Ovary (tissue), 9 donors: ENCODE results near the gene GRB14. TPM values are rescaled to one million over a fixed set of nuclear protein-coding genes. Genes with fewer than 3 reads are reported as not detected.

Source experiments
- DNase-seq, 5 donors: peaks; one replicate each; pipeline ENCODE4 v3.0.0-alpha.2; 2019 to 2020
- H3K27ac ChIP-seq, 2 donors: fragments of 200-600 bp; one replicate each; pipeline versions ENCODE4 v1.5.1 to v1.8.0; 2019 to 2022
- H3K27me3 ChIP-seq: fragments of 200-600 bp; one replicate; pipeline ENCODE4 v1.8.0; 2022
- H3K36me3 ChIP-seq: fragments of 200-600 bp; sonication (generic); one replicate; pipeline ENCODE4 v1.5.1; 2019
- H3K4me1 ChIP-seq: one replicate; pipeline ENCODE4 v1.8.1; 2013; ENCODE audit warnings: mild to moderate bottlenecking, moderate library complexity; ENCODE audit not compliant: insufficient read depth
- H3K4me3 ChIP-seq: fragments of 200-600 bp; sonication (generic); one replicate; pipeline ENCODE4 v1.5.1; 2017
- H3K9me3 ChIP-seq, 2 donors: fragments of 200-600 bp in 1 of 2; sonication (generic) in 1 of 2; one replicate each; pipeline versions ENCODE4 v1.5.1 to v1.8.1; 2013 to 2019; ENCODE audit warnings: mild to moderate bottlenecking in 1 of 2, moderate library complexity in 1 of 2
- CTCF ChIP-seq, 3 donors: fragments of 450-650 bp in 2 of 3; fragments of 200-600 bp in 1 of 3; IDR thresholded peaks; one replicate each; pipeline versions ENCODE4 v1.5.1 to v1.8.0; 2016 to 2022; ENCODE audit warnings: antibody characterized with exemption in 3 of 3, mild to moderate bottlenecking in 1 of 3
- EP300 ChIP-seq: sonication (generic); formaldehyde crosslinking; IDR thresholded peaks from one replicate; pipeline ENCODE4 v1.6.1; 2017; ENCODE audit warnings: antibody characterized with exemption
- POLR2A ChIP-seq: fragments of 450-650 bp; IDR thresholded peaks from one replicate; pipeline ENCODE4 v1.6.1; 2017; ENCODE audit warnings: antibody characterized with exemption, mild to moderate bottlenecking, moderate library complexity
- WGBS, 3 donors: extraction: QIAGEN DNeasy Blood & Tissue Kit in 1 of 3; methylation state at CpG; one replicate each; pipeline versions ENCODE4 v1.1.5 to v1.1.7; 2013 to 2017; 5-methylcytosine and 5-hydroxymethylcytosine counted together
- intact Hi-C, 4 donors: fragments of 100-400 bp; cut with DNase I; formaldehyde crosslinking; loops; one replicate each; pipeline versions ENCODE4 v1.11.0 to v1.15.1; 2022 to 2023
- polyA plus RNA-seq, 2 donors: library from polyadenylated mRNA; stranded (reverse); fragments of 200-250 nt in 1 of 2; fragments of 350-450 nt in 1 of 2; fragmentation: Illumina TruSeq in 1 of 2; extraction: RNeasy Lipid Tissue Mini Kit (QIAGEN cat#74804) in 1 of 2; gene quantifications; one replicate each; pipeline ENCODE4 v1.2.3, GENCODE V29; 2013 to 2014
- total RNA-seq, 7 donors: library from RNA; depleted of rRNA in 2 of 7; stranded (reverse); fragments of >200 nt in 2 of 7; fragmentation: NEBNext Ultra II Directional in 3 of 7; extraction: Animal tissue kit (Norgen Biotek cat#: 25700) in 3 of 7; gene quantifications; one replicate each; pipeline versions ENCODE4 v1.1.0 to v1.2.4, GENCODE V29; 2016 to 2023
- donor health status: DM: no; HTN: no; CAD: no; lungs with moderate emphysema.
- donor health status: DM: no; HTN: no; CAD: no.
- donor health status: Bipolar disorder and iron deficiency.
- donor health status: DM: yes; HTN: yes; CAD: no.
- donor health status: DM: no; HTN: no; CAD: no.
- donor health status: DM: yes; HTN: yes; CAD: no.

The GRB14 gene
- total and polyA plus RNA-seq, 9 donors, result 4.5 to 45.6 (median 11.8) TPM

GRCh38 chr2:164599954-164600589 is 21.2 kb downstream of the GRB14 start:
- TF ChIP-seq EP300, result no peak
- TF ChIP-seq CTCF (IDR thresholded peaks at IDR 0.05), result peak in 1 of 3 donors; percentile 41
- peak in 1 of 5 donors; percentile 35 for DNase-seq
- Histone ChIP-seq H3K27ac (no peak overlapping the region), H3K4me1 (peaks cover 10% of the 10 kb centered on the region), H3K27me3 (no peaks in the 10 kb centered on the region), H3K36me3 (no peaks in the 10 kb centered on the region), H3K4me3 (no peak overlapping the region), H3K9me3 (no peaks in the 10 kb centered on the region)
- WGBS, 3 donors, result 57 to 61% (median 58%) methylated on average over 3 of the region's 3 CpGs
- intact Hi-C loops, result no loop called here

GRCh38 chr2:164597983-164598382 is 23.3 kb downstream of the GRB14 start:
- WGBS, 3 donors, result 67 to 82% (median 81%) methylated on average over 2 of the region's 2 CpGs
- H3K27ac ChIP-seq, result no peak overlapping the region
- no peaks in the 10 kb centered on the region for H3K27me3 ChIP-seq
- H3K4me1 ChIP-seq, result peaks cover 11% of the 10 kb centered on the region
- no peak for DNase-seq
- intact Hi-C loops, result no loop called here
- no peak for TF ChIP-seq CTCF (IDR thresholded peaks at IDR 0.05)
- TF ChIP-seq EP300, result no peak
- TF ChIP-seq POLR2A, result no peak
- no peaks in the 10 kb centered on the region for H3K36me3 ChIP-seq
- no peaks in the 10 kb centered on the region for H3K9me3 ChIP-seq
- no peak overlapping the region for H3K4me3 ChIP-seq

- Histone ChIP-seq H3K9me3 (no peaks in the 10 kb centered on the region), H3K36me3 (no peaks in the 10 kb centered on the region), H3K4me1 (peaks cover 11% of the 10 kb centered on the region), H3K27me3 (no peaks in the 10 kb centered on the region), H3K27ac (no peak overlapping the region), H3K4me3 (no peak overlapping the region)
- DNase-seq, result no peak
- intact Hi-C loops, result no loop called here
- no peak for TF ChIP-seq CTCF (IDR thresholded peaks at IDR 0.05)
- TF ChIP-seq POLR2A, result no peak
- no peak for TF ChIP-seq EP300
- 95 to 98% (median 97%) methylated on average over 1 of the region's 1 CpG for WGBS, 3 donors
Observed at GRCh38 chr2:164595031-164595430, 26.3 kb downstream of the GRB14 start.

GRCh38 chr2:164593959-164594358 is 27.3 kb downstream of the GRB14 start:
- no peak overlapping the region for H3K4me3 ChIP-seq
- H3K27me3 ChIP-seq, result no peaks in the 10 kb centered on the region
- DNase-seq, result no peak
- intact Hi-C loops, result no loop called here
- no peak overlapping the region for H3K27ac ChIP-seq
- peaks cover 11% of the 10 kb centered on the region for H3K4me1 ChIP-seq
- H3K36me3 ChIP-seq, result no peaks in the 10 kb centered on the region
- no peaks in the 10 kb centered on the region for H3K9me3 ChIP-seq
- no peak for TF ChIP-seq EP300
- TF ChIP-seq CTCF (IDR thresholded peaks at IDR 0.05), result no peak
- no peak for TF ChIP-seq POLR2A
